CD4-positive, alpha-beta T cell treated with Interleukin-1 beta for 1 hour (primary cell): ENCODE results near the gene NOD1.

Experiments used
- DNase-seq, 2 donors: peaks; one replicate each; pipeline ENCODE4 v3.0.0-alpha.2; 2020 to 2022

Gene NOD1

DNA sequence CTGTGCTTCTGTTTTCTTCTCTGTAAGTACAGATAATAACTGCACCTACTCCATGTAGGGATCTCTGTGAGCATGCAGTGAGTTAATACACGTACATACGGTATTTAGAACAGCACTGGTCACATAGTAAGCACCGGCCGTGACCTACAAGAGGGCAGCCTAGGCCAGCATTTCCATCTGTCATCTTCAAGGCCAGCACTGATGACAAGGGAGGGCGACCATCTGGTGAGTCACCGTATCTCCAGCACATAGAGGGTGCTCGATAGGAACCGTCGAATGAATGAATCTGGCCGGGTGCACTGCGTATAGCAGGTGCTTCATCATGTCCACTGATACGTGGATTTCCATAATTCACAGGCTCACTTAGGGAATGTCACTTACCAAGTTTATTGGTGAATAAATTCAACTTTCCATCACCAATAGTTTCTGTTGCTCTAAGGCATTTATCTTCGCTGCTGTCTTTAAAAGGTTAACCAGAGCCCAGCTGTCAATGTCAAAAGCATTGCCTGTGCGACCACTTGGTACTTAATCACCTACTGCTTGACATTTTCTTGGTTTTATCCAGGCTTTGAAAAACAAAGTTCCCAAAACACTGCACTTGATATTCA is 8.3 kb downstream of the NOD1 start:
- no peak for DNase-seq

DNA sequence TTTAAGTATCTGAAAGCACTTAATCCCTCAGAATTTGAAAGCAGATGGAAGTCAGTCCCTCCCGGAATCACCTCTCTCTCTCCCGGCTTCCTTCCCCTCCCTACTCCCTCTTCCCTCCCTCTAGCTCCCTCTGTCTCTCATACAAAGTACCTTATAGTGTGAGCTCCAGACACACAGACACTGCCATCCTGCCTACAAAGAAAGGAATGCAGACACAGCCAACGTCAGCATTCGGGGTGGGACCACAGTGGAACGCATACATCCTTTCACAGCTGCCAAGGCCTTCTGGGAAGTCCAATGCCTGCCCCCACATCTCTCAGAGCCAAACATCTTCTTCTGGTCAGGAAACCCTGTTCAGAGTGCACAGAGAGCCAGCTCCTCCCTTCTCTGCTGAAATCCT is 9.3 kb downstream of the NOD1 start:
- no peak for DNase-seq

DNA sequence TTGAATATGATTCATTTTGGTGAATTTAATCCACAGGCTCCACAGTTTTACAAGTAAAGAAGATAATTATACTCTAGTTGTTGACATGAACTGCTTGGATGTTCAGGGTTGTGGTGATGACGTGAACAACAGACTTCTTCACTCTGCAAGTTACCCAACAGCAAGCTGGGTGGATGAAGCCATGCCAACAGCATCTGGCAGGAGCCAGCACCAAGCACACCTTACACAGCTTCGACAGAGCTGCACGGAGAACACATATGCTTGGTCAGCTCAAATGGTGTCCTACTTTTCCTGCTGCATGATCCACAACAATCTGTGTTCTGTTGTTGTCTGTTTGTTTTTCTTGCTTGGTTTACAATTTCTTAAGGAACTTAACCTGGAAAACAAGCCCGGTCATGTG is 9.8 kb downstream of the NOD1 start:
- DNase-seq: no peak

- no peak for DNase-seq
These were observed 10.5 kb downstream of the NOD1 start for GRCh38 chr7:30468041-30468440.

GRCh38 chr7:30467271-30467670 is 11.3 kb downstream of the NOD1 start:
- no peak for DNase-seq

GRCh38 chr7:30466266-30466665 is 12.3 kb downstream of the NOD1 start:
- DNase-seq: no peak

DNA sequence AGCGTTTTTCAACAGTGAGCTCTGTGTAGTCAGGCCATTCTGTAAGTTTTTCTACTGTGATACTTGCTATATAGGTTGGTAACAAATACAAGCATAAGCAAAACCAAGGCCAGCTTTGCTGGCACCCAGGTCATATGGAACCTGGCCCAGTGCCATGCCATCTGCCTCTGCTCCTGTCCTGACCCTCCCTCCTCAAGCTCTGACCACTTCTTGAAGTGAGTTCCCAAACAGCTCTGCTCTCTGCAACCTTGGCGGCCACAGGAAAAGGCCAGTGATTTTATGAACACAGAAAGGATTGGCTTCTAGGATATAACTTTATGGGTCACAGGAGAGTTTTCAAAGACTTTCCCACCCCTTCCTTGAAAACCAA is 12.8 kb downstream of the NOD1 start:
- DNase-seq: no peak

GRCh38 chr7:30465046-30465810 is 13.4 kb downstream of the NOD1 start:
- no peak for DNase-seq

- no peak for DNase-seq
These were observed 14.3 kb downstream of the NOD1 start for GRCh38 chr7:30464231-30464671.

- no peak for DNase-seq
These were observed 15.0 kb downstream of the NOD1 start for GRCh38 chr7:30463405-30464145.

DNA sequence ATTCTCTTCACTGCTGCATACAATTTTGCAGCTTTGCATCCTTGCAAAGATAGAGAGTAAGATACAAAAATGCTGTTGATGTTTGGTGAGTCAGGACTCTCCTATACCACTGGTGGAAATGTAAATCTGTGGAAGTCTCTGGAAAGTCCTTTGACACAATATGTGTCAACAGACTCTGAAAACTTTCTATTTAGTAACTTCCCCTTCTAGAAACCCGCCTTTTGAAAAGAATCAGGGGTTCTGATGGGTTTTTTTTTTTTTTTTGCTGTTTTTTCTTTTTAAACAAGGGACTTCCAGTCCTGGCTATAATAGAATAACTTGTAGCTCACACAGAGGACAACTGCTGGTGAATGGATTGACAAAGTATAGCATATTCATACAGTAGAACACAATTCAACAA is 16.4 kb downstream of the NOD1 start:
- DNase-seq: no peak

DNA sequence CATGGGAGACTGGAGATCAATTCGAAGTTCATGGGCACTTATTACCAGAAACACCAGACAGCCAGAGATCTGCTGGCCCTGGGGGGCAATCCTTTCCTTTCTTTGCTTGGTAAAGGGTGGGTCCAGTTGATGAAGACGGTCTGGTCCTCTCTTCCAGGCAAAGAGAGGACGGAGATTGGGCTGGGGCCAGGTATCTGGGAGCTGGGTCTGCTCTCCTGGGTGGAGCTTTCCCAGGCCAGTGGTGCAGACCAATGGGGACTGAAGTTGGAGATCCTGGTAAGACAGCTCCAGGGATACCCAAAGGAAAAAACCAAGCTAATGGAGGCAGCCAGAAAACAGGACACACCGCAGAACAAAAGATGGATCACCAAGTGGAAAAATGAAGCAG is 18.3 kb downstream of the NOD1 start:
- no peak for DNase-seq

DNA sequence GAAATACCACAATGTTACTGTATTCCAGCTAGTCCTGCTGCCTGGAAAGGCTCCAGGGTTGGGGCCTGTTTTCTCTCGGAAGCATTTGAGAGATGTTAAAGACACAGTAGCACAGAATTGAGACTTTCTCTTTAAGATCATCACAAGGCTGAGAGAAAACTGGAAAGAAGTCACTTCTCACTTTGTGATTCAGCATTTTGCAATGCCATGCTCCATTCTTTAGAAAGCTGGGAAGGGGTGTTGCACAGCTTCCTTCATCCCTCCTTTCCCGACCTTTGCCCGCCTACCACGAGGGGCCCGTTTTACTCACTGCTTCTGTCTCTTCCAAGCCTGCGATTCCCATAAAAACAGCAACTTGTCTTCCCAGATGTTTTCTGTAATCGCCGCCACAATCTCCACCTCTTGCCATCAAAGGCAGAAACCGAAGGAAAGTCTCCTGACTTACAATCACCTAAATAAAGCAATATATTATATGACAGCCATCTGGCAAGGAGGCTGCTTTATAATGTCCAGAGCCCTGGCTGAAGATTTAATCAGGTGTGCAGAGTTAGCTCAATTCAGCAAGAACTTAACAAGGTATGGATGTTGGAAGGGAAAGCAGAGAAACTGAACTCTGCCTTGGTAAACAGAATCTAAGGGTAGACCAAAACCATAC is 18.9 kb downstream of the NOD1 start:
- DNase-seq: no peak

GRCh38 chr7:30458311-30458710 is 20.3 kb downstream of the NOD1 start:
- DNase-seq: no peak

DNA sequence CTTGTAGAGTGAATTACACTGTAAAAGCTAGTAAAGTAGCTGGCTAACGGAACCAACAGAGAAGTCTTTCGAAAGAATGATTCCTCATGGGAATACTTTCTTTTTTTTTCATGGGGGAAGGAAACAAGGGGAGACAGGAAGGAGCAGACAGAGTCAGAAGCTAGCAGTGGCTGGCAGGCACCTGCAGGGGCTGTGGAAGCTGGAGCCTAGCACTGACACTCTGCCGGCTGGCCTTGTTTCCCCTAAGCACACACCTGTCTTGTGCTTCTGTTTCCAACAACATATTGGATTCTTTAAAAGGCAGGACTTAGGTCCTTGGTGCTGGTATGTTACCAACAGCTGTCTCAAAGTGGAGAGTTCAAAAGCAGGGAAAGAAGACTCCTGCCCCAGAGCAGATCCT is 24.7 kb downstream of the NOD1 start:
- DNase-seq: no peak

DNA sequence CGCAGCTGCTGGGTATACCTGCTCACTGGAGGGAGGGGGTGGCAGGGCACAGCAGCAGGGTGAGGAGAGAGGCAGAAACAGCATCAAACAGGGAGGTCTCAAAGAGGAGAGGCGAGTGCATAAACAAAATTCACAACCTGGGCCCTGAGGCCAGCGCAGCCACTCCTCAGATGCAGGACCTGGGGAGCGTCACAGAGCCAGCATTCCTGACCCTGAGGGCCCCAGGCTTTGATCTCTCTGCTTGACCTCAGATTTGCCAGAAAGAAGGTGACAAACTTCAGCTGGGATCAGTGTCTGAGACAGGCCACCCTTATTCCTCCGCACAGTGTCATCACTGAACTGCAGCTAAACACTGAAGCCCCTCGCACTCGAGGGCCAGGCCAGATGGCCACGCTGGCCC is 25.6 kb downstream of the NOD1 start:
- DNase-seq: no peak

- DNase-seq: no peak
These were observed 26.2 kb downstream of the NOD1 start for GRCh38 chr7:30452280-30452930.

- DNase-seq: no peak
These were observed 26.9 kb downstream of the NOD1 start for GRCh38 chr7:30451539-30452279.

DNA sequence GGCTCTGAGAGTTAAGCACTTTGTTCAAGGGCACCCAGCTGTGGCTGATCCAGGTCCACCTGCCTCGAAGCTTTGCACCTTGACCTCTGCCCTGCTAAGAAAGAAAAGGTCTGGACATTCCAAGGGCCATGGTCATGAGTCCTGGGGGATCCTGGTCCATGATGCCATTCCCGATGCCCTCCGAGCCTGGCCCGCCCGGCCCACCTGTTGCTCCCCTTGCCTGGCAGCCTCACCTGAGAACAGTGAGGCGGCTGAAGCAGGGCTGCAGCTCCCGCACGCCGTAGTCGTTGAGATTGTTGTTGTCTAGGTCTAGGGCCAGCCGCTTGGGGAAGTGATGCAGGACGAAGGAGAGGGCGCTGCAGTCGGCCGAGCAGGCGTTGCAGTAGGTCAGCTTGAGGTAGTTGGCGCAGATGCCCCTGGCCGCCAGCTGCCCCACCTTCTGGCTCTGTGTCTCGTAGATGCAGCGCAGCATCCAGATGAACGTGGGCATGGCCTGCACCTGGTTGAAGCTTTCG is 27.5 kb downstream of the NOD1 start:
- no peak for DNase-seq

DNA sequence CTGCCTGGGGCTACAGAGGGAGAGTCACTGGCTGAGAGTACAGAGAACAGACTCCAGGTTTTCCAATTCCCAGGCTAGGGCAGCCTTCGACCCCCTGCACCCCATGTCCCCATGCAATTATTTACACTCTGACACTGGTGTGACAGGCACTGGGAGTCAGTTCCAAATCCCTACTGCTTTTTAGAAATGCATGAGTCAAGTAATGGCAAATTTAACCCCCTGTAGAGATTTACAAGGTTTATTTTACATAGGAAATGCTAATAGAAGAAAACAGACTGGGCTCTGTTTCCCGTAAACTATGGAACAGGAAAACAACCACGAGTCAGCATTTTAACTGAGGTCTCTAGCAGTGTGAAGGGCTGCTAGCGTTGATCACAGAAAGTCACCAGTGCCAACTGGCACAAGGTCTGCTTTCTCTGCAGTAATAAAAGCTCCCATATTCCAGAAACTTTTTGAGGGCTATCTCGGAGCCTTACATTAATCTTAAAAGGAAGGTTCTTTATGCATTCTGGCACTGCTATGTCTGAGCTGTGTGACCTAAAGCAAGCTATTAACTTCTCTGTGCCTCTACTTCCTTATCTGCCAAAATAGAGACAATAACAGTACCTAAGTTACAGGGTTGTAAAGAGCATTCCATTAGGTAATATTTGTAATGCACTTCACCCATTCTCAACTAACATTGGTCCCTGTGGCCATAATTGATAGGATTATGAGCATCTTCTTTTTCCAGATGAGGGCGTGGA is 28.2 kb downstream of the NOD1 start:
- DNase-seq: no peak

DNA sequence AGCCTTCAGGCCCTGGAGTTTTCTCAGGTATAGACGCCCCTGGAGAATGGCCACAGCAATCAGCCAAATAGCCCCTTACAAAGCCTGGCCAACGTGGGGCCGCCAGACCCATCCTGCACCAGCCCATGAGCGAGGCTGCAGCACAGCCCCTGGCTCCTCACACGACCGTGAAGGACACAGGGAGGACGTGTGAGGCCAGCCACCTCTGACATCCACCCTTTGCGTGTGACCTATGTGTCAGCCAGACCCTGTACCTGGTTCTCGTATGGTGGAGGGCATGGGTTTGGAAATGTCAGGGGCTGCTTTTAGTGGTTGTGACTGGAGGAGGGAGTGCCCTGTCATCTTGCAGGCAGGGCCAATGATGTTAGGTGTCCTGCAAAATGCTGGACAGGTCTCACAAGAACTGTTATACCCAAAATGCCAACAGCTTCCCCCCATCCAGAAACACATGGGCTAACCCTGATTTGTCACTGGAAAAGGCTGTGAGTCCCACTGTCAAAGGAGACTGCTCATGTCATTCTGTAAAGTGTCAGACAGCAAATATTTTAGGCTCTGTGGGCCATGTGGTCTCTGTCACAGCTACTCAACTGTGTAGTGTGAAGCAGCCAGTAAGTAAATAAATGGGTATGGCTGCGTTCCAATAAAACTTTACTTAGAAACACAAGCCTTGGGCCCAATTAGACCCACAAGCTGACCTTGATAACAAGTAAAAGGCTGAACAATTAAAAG is 30.0 kb downstream of the NOD1 start:
- no peak for DNase-seq
